GM08714 (cell line): Measurements from ENCODE around the gene OST4.

Experiments used
- H3K4me3 ChIP-seq: fragments of 200-500 bp; sonication (Bioruptor generic); 2 replicates; pipeline ENCODE4 v1.5.1; 2014; ENCODE audit warnings: mild to moderate bottlenecking, low read length, inconsistent platforms
- ZNF274 ChIP-seq: IDR thresholded peaks from 2 replicates; pipeline ENCODE4 v1.6.1; 2012; ENCODE audit warnings: mild to moderate bottlenecking, low read depth, low read length

OST4 gene

GRCh38 chr2:27024812-27025211, 46.6 kb downstream of the OST4 start:
- H3K4me3 ChIP-seq, result no peak overlapping the region
- no peak for TF ChIP-seq ZNF274

- H3K4me3 ChIP-seq, result no peak overlapping the region
- TF ChIP-seq ZNF274, result no peak
Observed at GRCh38 chr2:27024188-27024587, 47.3 kb downstream of the OST4 start.

GRCh38 chr2:27023740-27024139, 47.7 kb downstream of the OST4 start:
- no peak for TF ChIP-seq ZNF274
- H3K4me3 ChIP-seq, result no peak overlapping the region

GRCh38 chr2:27021253-27022049, 50.0 kb downstream of the OST4 start:
- H3K4me3 ChIP-seq, result no peak overlapping the region
- no peak for TF ChIP-seq ZNF274
